Endothelial cell of hepatic sinusoid (primary cell): ENCODE data around the gene GGCT.
"Not testable (repeated sequence)": the region's sequence is repeated elsewhere in the genome, so short reads cannot be mapped to it uniquely, and the experiment has no call there.

ENCODE experiments used
- in situ Hi-C: cut with HindIII; loops from 2 replicates; pipeline ENCODE4 v1.10.0; 2017; ENCODE audit warnings: low sequenced_read_pairs

The GGCT gene

DNA sequence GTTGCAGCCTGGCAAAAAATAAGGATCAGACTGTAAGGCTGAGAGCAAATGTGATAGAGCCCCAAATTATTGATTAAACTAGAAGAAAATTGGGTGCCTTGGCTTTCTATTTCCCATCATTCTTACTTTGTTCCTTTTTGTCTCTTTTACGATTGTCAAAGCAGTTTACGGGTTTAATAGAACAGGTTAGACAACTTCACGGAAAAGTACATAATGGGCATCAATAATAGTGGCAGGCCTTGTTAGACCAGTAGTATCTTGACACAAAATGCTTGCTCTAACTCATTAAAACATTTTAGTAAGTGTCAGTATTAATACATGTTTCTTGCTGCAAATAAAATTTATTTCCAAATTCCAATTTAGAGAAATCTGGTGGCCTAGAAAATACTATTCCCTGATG lies 14.5 kb upstream of the GGCT start:
- in situ Hi-C loops, result no loop called here

DNA sequence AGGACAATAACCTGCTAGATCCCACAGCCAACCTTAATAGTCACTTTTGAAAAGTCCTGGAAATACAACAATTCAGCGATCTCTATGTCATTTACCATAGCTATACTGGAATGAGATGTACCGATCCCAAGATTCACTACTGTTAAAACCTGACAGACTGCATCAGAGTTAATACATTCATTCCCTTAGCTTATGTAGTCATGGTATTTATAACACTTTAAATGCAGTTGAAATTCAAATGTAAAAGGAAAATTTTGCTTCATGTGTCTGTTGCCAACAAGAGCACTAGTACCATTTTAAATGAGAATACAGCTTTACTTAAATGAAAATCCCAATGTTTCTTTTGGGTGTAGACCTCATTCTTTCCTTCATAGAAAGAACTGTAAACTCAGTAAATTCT lies 11.1 kb upstream of the GGCT start:
- in situ Hi-C loops, result no loop called here

DNA sequence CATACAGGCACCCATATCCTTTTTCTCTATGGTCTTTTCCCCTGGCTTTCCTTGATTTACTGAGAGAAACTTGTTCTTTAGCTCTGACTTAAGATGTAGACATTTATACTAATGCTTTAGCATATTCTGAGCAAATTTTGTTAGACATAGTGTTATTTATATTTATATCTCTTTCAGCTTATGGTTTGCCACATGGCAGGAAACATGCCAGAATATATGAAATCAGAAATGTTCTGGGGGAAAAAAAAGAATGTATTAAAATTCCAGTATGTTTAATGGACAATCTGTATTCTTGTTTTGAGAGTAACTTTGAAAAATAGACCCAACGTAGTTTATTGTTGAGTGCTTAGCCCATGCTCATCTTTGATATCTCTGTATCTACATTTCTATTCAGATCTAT lies 10.1 kb upstream of the GGCT start:
- in situ Hi-C loops, result no loop called here

DNA sequence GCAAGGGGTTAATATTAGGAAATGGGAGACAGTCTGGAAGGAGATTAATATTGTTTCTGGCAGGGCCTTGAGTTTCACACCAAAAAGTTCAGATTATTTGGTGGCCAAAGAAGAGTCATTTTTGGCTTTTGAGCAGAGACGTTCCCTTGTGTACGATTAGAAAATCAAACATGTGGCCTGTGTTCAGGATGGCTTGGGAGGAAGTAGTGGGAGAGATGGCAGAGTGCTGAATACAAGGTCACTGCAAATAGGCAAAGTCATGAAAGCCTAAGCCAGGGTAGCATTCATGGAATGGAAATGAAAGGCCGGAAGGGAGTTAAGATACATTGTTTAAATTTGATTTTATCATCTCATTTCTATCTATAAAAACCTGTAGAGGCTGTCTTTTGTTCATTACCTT lies 9.5 kb upstream of the GGCT start:
- in situ Hi-C loops, result no loop called here

DNA sequence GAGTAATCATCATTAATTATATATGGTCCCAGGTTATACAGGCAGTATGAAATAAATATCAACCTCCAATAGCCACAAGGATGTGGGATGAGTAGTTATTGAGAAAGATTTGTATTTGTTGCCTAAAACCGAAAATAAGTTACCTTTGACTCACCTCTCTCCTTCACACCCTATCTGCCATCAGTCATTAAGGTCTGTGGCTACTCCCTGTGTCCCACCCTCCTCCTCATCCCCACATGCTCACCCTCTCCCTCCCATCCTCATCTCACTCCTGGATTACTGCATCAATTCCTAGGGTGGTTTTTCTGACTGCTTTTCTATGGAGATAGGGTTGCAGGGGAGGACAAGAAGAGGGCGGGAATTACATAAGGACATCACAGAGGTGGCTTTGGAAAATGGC lies 9.1 kb upstream of the GGCT start:
- in situ Hi-C loops, result no loop called here

DNA sequence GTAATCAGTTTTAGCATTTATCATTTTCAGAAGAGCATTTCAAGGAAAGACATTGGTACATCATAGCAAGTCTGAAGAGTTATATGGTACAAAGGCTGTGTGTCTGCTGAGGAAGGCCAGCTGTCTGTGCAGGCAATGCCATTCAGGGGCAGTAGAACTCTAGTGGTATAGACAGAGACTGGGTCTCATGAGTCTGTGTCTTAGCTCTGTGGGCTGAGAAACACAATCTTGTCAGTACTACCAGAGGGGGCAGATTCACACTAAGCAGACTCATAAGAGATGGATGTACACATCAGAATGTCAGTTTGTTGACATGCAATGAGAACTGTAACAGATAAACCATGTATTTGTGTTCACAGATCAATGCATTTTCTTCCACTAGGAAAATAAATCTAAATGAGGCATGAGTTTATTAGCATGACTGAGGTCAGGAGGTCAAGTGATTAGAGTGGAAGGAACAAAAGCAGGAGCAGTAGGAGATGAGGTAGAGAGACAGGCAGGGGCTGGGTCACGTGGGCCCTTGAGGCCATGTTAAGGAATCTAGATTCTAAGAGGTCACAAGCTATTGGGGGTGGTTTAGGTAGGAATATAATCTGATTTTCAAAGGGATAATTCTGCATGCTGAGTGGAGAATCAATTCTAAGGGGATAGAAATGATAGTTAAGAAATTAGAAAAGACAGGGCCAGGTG lies 7.5 kb upstream of the GGCT start:
- in situ Hi-C loops, result no loop called here

DNA sequence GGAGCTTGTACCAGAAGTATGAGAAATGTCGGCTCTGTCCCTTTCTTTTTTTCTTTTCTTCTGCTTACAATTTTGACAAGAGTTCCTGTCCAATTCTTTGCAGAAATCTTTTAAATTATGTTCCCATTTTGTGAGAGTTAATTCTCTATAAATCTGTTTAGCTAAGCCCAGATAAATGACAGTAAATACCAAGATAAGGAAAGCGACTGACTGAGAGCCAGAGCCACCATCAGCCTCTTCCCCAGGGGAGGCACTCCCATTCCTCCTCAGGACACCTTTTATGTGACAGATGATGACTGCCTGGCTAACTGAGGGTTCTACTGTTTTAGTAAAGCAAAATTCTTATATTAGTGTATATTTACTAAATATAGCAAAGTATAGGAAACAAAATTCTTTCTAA lies 6.9 kb upstream of the GGCT start:
- in situ Hi-C loops, result no loop called here

DNA sequence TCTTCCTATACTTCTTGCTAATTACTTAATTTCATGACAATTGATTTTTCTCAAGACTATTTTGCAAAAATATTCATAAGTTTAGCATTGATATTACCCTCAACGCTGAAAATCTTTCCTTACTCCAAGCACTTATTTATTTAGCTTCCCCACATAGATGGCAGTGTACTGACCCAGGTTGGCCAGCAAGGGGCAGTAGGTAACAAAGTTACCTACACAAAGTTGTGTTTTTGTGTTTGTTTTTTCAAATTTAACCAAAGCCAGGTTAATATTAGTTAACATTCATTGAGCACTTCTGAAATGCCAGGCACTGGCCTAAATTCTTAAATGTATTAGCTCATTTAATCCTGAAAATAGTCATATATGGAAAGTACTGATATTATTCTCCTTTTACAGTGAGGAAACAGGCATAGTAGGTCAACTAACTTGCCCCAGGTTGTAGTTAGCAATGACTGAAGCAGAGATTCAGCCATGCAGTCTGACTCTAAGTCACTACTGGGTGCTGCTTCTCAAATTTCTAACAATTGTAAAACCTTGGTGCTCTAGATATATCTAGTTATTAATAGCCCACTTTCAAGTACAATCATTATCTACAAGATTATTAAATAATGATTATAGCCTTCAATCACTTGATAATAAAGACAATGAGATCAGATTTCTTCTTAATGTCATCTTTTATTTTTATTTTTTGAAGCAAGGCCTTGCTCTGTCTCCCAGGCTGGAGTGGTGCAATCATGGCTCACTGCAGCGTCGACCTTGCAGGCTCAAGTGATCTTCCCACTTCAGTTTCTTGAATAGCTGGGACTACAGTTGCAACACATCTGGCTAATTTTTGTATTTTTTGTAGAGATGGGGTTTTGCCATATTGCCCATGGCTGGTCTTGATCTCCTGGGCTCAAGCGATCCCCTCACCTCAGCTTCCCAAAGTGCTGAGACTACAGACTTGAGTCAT lies 5.8 kb upstream of the GGCT start:
- in situ Hi-C loops, result no loop called here

DNA sequence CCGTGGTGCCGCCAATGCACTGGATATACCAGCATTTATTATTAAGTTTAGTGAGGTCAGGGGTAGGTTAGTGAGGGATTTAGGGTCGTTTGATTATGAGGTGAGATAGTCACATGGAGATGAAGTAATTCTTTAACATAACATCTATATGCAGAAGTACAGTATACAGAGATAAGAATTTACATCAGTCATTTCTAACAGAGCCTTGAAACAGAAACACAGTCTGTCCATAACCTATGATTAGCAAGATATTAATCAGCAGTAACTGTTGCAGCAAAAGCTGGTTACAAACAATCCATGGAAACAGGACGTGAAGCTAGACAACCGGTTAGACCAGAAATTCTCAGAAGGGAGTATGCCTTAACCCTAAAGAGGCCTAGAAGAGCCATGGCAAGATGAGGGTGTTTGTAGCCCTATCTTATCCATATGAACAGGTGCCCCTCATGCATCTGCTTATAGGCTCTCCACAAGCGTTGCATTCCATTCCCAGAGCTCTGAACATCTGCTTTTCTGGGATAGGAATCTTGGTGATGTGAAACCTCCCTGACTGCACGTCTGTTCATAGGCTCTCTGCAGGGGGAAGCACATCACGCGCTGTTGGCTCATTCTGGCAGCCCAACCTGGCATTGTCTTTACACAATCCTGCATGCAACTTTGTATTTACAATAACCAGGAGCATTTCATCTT lies 4.7 kb upstream of the GGCT start:
- in situ Hi-C loops, result not testable (repeated sequence)

DNA sequence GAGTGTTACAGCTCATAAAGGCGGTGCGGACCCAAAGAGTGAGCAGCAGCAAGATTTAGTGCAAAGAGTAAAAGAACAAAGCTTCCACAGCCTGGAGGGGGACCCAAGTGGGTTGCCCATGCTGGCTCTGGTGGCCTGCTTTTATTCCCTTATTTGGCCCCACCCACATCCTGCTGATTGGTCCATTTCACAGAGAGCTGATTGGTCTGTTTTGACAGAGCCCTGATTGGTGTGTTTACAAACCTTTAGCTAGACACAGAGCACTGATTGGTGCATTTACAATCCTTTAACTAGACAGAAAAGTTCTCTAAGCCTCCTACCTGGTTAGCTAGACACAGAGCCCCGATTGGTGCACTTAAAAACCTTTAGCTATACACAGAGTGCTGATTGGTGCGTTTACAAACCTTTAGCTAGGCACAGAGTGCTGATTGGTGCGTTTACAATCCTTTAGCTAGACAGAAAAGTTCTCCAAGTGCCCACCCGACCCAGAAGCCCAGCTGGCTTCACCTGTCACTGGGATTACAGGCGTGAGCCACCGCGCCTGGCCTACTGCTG lies 2.8 kb upstream of the GGCT start:
- in situ Hi-C loops, result not testable (repeated sequence)

DNA sequence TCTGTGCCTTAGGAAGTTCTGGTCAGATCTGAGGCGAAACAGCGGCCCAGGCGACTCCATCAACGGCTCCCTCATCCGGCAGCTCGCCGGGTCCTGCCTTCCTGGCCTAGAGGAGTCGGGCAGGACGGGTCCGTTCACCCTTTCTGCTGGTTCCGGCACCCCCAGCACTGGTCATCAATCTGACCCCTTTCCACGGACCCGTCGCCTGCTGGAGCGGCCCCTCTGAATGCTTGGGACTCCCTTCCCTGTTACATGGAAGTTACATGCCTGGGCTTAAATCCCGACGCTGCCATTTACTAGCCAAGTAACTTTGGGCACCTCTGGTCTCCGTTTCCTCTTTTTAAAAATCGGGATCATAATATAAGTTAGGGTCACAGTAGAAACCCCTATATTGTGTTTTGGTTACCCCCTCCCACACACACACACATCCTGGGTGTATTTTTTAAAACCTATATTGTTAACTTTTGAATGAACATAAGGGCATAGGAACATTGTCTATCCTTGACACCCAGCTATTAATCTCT lies 607 bp upstream of the GGCT start:
- in situ Hi-C loops, result no loop called here

DNA sequence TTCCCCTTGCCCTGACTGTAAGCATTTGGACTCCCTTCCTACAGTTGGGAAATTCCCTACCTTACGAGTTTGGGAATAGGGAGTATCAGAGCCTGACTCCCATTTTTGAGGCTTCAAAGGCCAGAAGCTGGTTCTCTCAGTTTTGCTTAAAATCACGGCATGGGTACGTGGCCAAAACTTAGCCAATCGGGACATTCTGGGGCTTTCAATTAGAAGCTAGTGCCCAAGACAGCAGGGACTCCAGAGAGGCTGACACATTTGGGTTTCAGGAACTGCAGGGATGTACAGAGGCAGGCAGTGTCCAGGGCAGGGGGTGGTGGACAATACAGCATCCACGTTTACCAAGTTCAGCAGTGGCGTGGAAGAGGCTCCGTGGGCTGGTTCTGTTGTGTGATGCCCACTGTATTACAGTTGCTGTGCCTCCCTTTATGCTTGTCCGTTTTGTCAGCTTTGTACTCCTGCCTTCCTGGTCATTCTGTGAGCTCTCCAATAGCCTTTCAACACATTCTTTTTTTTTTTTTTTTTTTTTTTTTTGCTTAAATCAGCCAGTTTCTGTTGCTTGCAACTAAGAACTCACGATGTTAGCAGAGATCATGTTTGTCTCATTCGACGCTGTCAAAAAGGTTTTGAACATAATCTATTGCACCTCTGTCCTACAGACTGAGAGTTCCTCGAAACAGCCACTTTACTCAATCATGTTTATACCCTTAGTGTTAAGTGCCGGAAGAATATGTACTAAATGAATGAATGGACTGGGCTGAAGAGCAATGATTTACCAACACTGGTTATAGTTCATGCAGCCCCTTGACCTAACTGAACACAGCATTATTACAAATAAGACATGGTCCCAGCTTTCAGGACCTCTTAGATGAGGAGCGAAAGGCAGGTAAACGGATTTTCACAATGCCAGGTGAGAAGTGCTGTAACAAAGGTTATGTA lies 1.1 kb downstream of the GGCT start:
- in situ Hi-C loops, result no loop called here

DNA sequence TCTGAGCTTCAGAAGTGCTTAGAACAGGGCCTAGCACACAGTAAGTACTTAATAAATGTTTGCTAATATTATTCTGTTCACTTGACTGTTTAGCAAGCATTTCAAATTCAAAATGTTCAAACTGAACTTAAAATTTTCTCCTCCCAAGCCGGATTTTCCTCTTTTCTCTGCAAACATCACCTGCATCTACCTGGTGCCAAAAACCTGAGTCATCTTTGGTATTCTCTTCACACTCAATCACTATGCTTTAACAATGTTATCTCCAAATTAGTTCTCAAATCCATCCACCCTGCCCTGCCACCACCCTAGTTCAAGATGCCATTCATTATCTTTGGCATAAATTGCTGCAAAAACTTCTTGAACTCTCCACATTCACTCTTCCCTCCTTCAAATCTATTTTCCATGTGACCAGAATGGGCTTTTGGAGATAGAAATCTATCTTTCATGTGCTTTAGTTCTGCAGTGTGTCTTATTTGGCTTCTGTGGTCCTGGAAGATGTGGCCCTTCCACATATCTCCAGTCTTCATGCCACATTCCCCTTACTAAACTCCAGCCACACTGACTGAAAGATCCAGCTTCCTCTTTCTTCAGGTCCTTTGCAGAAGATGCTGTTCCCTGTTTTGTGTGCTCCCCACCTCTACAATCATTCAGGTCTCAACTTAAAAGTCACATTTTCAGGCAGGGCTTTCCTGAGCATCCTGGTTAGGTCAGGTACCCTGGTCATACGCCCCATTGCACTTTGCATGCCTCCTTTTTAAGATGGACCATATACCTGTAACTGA lies 2.0 kb downstream of the GGCT start:
- in situ Hi-C loops, result no loop called here

DNA sequence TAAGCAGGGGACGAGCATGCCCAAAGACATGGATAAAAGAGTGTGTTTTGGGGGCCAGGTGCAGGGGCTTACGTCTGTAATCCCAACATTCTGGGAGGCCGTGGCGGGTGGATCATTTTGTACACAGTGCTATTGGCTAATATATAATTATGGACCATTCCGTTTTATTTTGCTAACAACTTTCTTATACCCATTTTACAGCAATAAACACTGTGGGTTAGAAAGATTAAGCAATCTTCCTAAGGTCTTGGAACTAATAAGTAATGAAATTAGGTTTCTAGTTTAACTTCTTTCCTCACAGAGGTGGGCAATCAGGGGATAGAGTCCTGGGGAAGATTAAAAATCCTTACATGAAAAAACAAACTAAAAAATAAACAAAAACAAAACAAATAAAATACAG lies 3.4 kb downstream of the GGCT start:
- in situ Hi-C loops, result no loop called here

DNA sequence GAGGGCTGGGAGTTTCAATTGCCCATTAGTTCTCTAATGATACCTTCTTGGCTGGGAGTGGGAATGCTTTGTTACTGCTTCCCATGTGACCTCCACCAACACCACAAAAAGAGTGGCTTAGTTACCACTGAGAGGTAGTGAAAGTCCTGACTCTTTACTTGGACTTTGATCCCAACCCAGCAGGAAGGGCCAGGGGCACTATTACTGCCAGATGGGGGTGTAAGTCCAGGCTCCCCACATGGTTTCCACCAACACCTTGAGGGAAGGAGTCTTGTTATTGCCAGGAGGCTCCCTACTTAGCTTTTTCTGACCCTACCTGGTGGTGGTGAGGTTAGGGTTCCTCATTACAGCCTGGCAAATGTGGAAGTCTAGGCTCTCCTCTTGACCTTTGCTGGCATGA lies 11.4 kb downstream of the GGCT start:
- in situ Hi-C loops, result no loop called here

DNA sequence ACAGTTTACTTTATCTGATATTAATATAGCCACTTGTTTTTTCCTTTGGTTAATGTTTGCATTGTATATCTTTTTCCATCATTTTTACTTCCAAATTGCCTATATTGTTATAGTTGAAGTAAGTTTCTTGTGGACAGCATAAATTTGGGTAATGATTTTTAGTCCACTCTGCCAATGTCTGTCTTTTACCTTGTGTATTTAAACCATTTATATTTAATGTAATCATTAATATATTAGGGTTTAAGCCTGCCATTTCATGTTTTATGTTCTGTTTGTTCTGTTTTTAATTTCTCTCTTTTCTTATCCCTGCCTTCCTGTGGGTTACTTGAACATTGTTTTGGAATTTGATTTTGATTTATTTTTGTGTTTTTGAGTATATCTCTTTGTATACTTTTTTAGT lies 13.2 kb downstream of the GGCT start:
- in situ Hi-C loops, result no loop called here

DNA sequence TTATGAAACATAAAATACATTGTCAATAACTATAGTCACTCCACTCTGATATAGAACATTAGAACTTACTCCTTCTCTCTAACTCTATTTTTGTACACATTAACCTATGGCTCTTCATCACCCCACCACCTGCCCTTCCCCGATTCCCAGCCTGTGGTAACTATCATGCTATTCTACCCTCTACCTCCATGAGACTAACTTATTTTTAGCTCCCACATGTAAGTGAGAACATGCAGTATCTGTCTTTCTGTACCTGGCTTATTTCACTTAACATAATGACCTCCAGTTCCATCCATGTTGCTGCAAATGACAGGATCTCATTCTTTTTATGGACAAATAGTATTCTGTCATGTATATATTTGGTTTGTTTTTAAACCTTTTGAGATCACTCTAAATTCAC lies 17.3 kb downstream of the GGCT start:
- in situ Hi-C loops, result no loop called here

DNA sequence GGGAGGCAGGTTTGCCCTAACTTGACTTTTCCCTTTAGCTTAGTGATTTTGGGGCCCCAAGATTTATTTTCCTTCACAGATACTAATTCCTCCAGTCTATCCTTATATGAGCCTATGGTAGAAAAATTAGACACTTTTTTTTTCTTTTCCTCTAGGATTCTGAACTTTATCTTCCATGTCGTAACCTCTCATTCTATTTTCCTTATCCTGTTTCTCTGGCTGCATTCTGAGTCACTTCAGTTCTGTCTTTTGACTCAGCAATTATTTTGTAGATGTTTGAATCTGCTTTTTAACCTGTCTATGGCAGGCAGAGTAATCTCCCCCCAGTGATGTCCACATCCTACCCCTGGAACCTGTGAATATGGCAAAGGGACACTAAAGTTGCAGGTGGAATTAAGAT lies 19.0 kb downstream of the GGCT start:
- in situ Hi-C loops, result no loop called here

DNA sequence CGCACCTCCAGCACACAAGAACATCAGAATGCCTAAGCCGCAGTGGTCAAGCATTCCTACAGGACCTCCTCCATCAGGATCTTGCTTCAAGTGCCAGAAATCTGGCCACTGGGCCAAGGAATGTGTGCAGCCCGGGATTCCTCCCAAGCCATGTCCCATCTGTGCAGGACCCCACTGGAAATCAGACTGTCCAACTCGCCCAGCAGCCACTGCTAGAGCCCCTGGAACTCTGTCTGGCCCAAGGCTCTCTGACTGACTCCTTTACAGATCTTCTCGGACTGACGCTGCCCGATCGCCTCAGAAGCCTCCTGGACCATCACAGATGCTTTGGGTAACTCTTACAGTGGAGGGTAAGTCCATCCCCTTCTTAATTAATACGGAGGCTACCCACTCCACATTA lies 23.2 kb downstream of the GGCT start:
- in situ Hi-C loops, result not testable (repeated sequence)
